HepG2 (cell line): Measurements from ENCODE around the gene PDSS2. TPM values are rescaled to one million over a fixed set of nuclear protein-coding genes. Genes with fewer than 3 reads are reported as not detected.

Source experiments
- ATAC-seq: fragments of 200-7000 bp; cut with Tn5 transposase; 3 replicates; pipeline ENCODE4 v1.9.1; 2020; ENCODE audit warnings: mild to moderate bottlenecking, moderate library complexity
- BruUV-seq: library from RNA; stranded (reverse); fragments of 400-500 nt; replicated peaks from 2 replicates; lab custom pipeline; 2021; lab: Mats Ljungman, UMichigan
- CTCF ChIA-PET: fragments of 300-600 bp; formaldehyde crosslinking; extraction: SDS; loops from one replicate; lab custom pipeline; 2021; ENCODE audit warnings: low total read pairs, inconsistent platforms, low intra/inter-chr PET ratio; lab: Yijun Ruan, JAX
- POLR2A ChIA-PET: fragments of 350-600 bp; sonication (Branson Sonifier 250); formaldehyde crosslinking; loops from one replicate; lab custom pipeline; 2020; ENCODE audit warnings: antibody characterized with exemption, inconsistent platforms; lab: Yijun Ruan, JAX
- DNase-seq: peaks from one replicate; pipeline ENCODE4 v3.0.0-alpha.2; 2015; ENCODE audit warnings: low spot score
- FAIRE-seq: peaks from 3 replicates; lab custom pipeline; 2011; peaks lifted over from hg19 to GRCh38; lab: Jason Lieb, UNC
- H2AFZ ChIP-seq: one replicate; pipeline ENCODE4 v1.6.1; 2011; ENCODE audit warnings: low read length, inconsistent platforms
- H3K27ac ChIP-seq: fragments of 300-600 bp; 3 replicates; pipeline ENCODE4 v1.8.0; 2011; ENCODE audit warnings: mixed run types, mild to moderate bottlenecking, mixed read lengths, low read length, inconsistent platforms; ENCODE audit not compliant: insufficient read depth; ENCODE audit errors: extremely low read length
- H3K27me3 ChIP-seq, 2 experiments: fragments of 200-600 bp in 1 of 2; 2 replicates in 1 of 2; 3 replicates in 1 of 2; pipeline versions ENCODE4 v1.6.0 to v1.8.0; 2011; ENCODE audit warnings: low read length in 2 of 2, mild to moderate bottlenecking in 2 of 2, moderate library complexity in 2 of 2, inconsistent platforms in 1 of 2; ENCODE audit not compliant: insufficient read depth in 2 of 2, control insufficient read depth in 1 of 2
- H3K36me3 ChIP-seq, 2 experiments: fragments of 200-600 bp in 1 of 2; replicated peaks in 1 of 2; 2 replicates in 1 of 2; 3 replicates in 1 of 2; pipeline versions ENCODE4 v1.5.1 to v1.8.0; 2011; ENCODE audit warnings: low read length in 2 of 2, inconsistent platforms in 1 of 2; ENCODE audit not compliant: insufficient read depth in 2 of 2, control insufficient read depth in 1 of 2
- H3K4me1 ChIP-seq: 2 replicates; pipeline ENCODE4 v1.5.1; 2012; ENCODE audit warnings: low read length, inconsistent platforms; ENCODE audit not compliant: insufficient read depth
- H3K4me2 ChIP-seq: 2 replicates; pipeline ENCODE4 v1.6.0; 2011; ENCODE audit warnings: low read depth, low read length, inconsistent platforms
- H3K4me3 ChIP-seq, 3 experiments: fragments of 200-600 bp in 1 of 3; sonication (generic), shearing (Covaris generic) in 1 of 3; replicated peaks in 1 of 3; 2 replicates each; pipeline ENCODE4 v1.5.1; 2011 to 2016; ENCODE audit warnings: low read length in 3 of 3, inconsistent platforms in 2 of 3, low read depth in 2 of 3, mild to moderate bottlenecking in 2 of 3, control low read depth in 1 of 3, mixed read lengths in 1 of 3; ENCODE audit not compliant: insufficient read depth in 1 of 3
- H3K79me2 ChIP-seq: one replicate; pipeline ENCODE4 v1.6.1; 2011; ENCODE audit warnings: low read length, inconsistent platforms; ENCODE audit not compliant: insufficient read depth
- H3K9ac ChIP-seq: 2 replicates; pipeline ENCODE4 v1.6.0; 2011; ENCODE audit warnings: mild to moderate bottlenecking, low read depth, low read length, inconsistent platforms; ENCODE audit not compliant: insufficient read depth
- H3K9me3 ChIP-seq: 2 replicates; pipeline ENCODE4 v1.5.1; 2012; ENCODE audit warnings: mild to moderate bottlenecking, low read length
- H4K20me1 ChIP-seq: 2 replicates; pipeline ENCODE4 v1.6.0; 2011; ENCODE audit warnings: inconsistent platforms, mild to moderate bottlenecking, low read length, moderate library complexity; ENCODE audit not compliant: insufficient read depth
- KDM6A ChIP-seq: IDR thresholded peaks from 2 replicates; pipeline ENCODE4 v1.6.1; 2016; ENCODE audit warnings: low read depth
- MYC ChIP-seq: sonication (generic); formaldehyde crosslinking; IDR thresholded peaks from 2 replicates; pipeline ENCODE4 v1.9.0; 2021; ENCODE audit warnings: missing genetic modification reagents, borderline replicate concordance
- RFX3 ChIP-seq: IDR thresholded peaks from 2 replicates; pipeline ENCODE4 v1.6.1; 2016; ENCODE audit warnings: missing biosample characterization, missing genetic modification reagents
- SP2 ChIP-seq: sonication (generic); formaldehyde crosslinking; IDR thresholded peaks from 2 replicates; pipeline ENCODE4 v1.5.1; 2020; ENCODE audit warnings: mild to moderate bottlenecking, missing genetic modification reagents
- TEAD3 ChIP-seq: optimal IDR thresholded peaks from 2 replicates; pipeline ENCODE3; 2016; ENCODE audit warnings: borderline replicate concordance
- YY1 ChIP-seq: IDR thresholded peaks from 2 replicates; pipeline ENCODE4 v1.6.1; 2011; ENCODE audit warnings: low read length, low read depth, moderate library complexity, mild to moderate bottlenecking; ENCODE audit not compliant: insufficient read depth, insufficient replicate concordance
- ZNF138 ChIP-seq: sonication (generic); formaldehyde crosslinking; IDR thresholded peaks from 2 replicates; pipeline ENCODE4 v1.5.0; 2020; ENCODE audit warnings: mild to moderate bottlenecking, low read depth, missing genetic modification reagents
- ZNF205 ChIP-seq: IDR thresholded peaks from 2 replicates; pipeline ENCODE4 v1.6.1; 2018; ENCODE audit warnings: missing biosample characterization, missing genetic modification reagents
- ZNF235 ChIP-seq: sonication (generic); formaldehyde crosslinking; IDR thresholded peaks from 2 replicates; pipeline ENCODE4 v1.8.1; 2023; ENCODE audit warnings: mild to moderate bottlenecking, missing genetic modification reagents, borderline replicate concordance
- ZNF333 ChIP-seq: sonication (generic); formaldehyde crosslinking; IDR thresholded peaks from 2 replicates; pipeline ENCODE4 v1.4.0; 2020; ENCODE audit warnings: mild to moderate bottlenecking, missing genetic modification reagents, borderline replicate concordance
- ZNF468 ChIP-seq: sonication (generic); formaldehyde crosslinking; IDR thresholded peaks from 2 replicates; pipeline ENCODE4 v1.8.0; 2022; ENCODE audit warnings: mild to moderate bottlenecking, moderate library complexity, missing genetic modification reagents
- ZNF768 ChIP-seq: sonication (generic); formaldehyde crosslinking; IDR thresholded peaks from 2 replicates; pipeline ENCODE4 v1.4.0; 2020; ENCODE audit warnings: missing genetic modification reagents
- ZNF839 ChIP-seq: sonication (generic); formaldehyde crosslinking; IDR thresholded peaks from 2 replicates; pipeline ENCODE4 v1.4.0; 2020; ENCODE audit warnings: missing genetic modification reagents, mild to moderate bottlenecking, borderline replicate concordance
- WGBS: methylation state at CpG from one replicate; pipeline ENCODE4 v1.1.6; 2017; ENCODE audit warnings: low lambda C conversion rate; 5-methylcytosine and 5-hydroxymethylcytosine counted together
- in situ Hi-C: cut with HindIII; loops from 2 replicates; pipeline ENCODE4 v1.10.0; 2017; ENCODE audit warnings: low pct_unique_long_range_greater_than_20kb; ENCODE audit not compliant: extremely low pct_ligation_motif_present
- intact Hi-C: fragments of 100-400 bp; cut with micrococcal nuclease; formaldehyde crosslinking; loops from one replicate; pipeline ENCODE4 v1.10.0; 2022; ENCODE audit not compliant: unreplicated experiment
- polyA plus RNA-seq, 8 experiments: library from polyadenylated mRNA; depleted of rRNA in 3 of 8; stranded (reverse) in 7 of 8; unstranded in 1 of 8; fragments of >200 nt; fragmentation: Illumina TruSeq in 4 of 8; extraction: Trizol in 4 of 8; gene quantifications; 2 replicates each; pipeline versions ENCODE4 v1.2.1 to v1.2.3, GENCODE V29; 2011 to 2016; ENCODE audit warnings: low read depth in 4 of 8, missing spikeins in 1 of 8, mixed read lengths in 1 of 8; ENCODE audit not compliant: insufficient read depth in 1 of 8
- total RNA-seq, 5 experiments: library from RNA; depleted of rRNA; stranded (reverse); fragments of >200 nt; fragmentation: Illumina TruSeq; extraction: Trizol; gene quantifications; 2 replicates each; pipeline ENCODE4 v1.2.3, GENCODE V29; 2016; ENCODE audit warnings: low read depth in 1 of 5
- TF ChIP-seq, protein P1 (sequence below): sonication (generic); formaldehyde crosslinking; IDR thresholded peaks from 2 replicates; pipeline ENCODE4 v1.4.0; 2020; ENCODE audit warnings: mild to moderate bottlenecking, missing genetic modification reagents
- TF ChIP-seq, protein P2 (sequence below): sonication (generic); formaldehyde crosslinking; IDR thresholded peaks from 2 replicates; pipeline ENCODE4 v1.4.0; 2020; ENCODE audit warnings: missing genetic modification reagents; ENCODE audit errors: not compliant biosample characterization
- TF ChIP-seq, protein P3 (sequence below): sonication (generic); formaldehyde crosslinking; IDR thresholded peaks from 2 replicates; pipeline ENCODE4 v1.4.0; 2020; ENCODE audit warnings: missing genetic modification reagents
- TF ChIP-seq, protein P4 (sequence below): sonication (generic); formaldehyde crosslinking; IDR thresholded peaks from 2 replicates; pipeline ENCODE4 v1.5.0; 2020; ENCODE audit warnings: missing genetic modification reagents, mild to moderate bottlenecking, borderline replicate concordance

PDSS2 gene
- total and polyA plus RNA-seq, 2 of the 13 experiments (the other 11 are each of a cell fraction or from before 2014, with no cell fraction given), result 16.2 to 17.0 TPM

DNA sequence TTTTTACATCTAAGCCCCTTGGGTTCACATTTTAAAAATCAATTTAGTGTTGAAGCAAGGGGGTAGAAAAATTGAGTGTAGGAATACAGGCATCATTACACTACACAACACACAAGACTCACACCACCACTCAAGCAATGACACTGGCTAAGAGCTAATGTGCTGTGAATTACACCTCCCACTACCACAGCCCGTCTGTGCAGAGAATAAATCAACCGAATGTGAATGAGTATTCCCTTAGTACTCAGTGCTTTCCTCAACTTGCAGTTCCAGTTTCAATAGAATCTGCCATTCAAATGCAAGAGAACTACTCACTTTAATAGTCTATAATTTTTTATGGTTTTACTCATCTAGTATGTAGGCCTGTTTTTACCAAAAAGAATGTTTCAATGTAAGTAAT lies 114.4 kb downstream of the PDSS2 start:
- Histone ChIP-seq H3K79me2 (no peaks in the 10 kb centered on the region), H4K20me1 (no peaks in the 10 kb centered on the region), H3K27ac (no peak overlapping the region), H3K27me3 (no peaks in the 10 kb centered on the region), H3K9ac (no peak overlapping the region), H2AFZ (no peak overlapping the region), H3K36me3 (no peaks in the 10 kb centered on the region; a peak in 1 of 5 replicates), H3K4me3 (no peak overlapping the region), H3K4me2 (no peak overlapping the region), H3K9me3 (no peaks in the 10 kb centered on the region), H3K4me1 (no peaks in the 10 kb centered on the region)
- intact Hi-C loops (no loop called here), in situ Hi-C loops (no loop called here)
- BruUV-seq, result no TSS peak
- FAIRE-seq (no peak), ATAC-seq (no peak), DNase-seq (no peak)
- ChIA-PET POLR2A (no interaction called here), CTCF (no interaction called here)
- no peak for TF ChIP-seq YY1
- TF ChIP-seq ZNF333 (CRISPR knock-in tag), result no peak
- TF ChIP-seq RFX3 (CRISPR knock-in tag), result no peak
- TF ChIP-seq SP2 (CRISPR knock-in tag), result no peak
- TF ChIP-seq, protein P1, sequence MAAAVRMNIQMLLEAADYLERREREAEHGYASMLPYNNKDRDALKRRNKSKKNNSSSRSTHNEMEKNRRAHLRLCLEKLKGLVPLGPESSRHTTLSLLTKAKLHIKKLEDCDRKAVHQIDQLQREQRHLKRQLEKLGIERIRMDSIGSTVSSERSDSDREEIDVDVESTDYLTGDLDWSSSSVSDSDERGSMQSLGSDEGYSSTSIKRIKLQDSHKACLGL (CRISPR knock-in tag), result no peak
- no peak for TF ChIP-seq TEAD3 (CRISPR knock-in tag)
- TF ChIP-seq ZNF205 (CRISPR knock-in tag), result no peak
- no peak for TF ChIP-seq ZNF138 (CRISPR knock-in tag)
- WGBS, result 94% methylated on average over 2 of the region's 2 CpGs

DNA sequence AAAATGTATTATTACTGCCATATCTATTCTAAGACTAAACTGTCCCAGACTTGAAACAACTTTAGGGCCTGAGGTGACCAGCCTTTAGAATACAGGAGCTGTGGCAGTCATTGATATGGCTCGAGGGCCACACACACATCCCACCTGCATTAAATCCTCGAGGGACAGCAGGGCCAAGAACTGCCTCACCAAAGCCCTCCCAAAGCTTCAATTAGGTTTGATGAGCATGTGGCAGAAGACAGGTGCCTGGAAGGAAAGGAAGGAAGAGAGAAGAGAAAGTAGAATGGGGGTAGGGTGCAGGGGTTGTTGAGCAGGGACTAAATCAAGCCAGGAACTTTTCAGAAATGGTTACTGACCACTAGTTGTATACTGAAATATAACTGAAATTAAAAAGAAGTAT lies 115.0 kb downstream of the PDSS2 start:
- BruUV-seq, result no TSS peak

More for the DNA sequence above, 115.0 kb downstream of the PDSS2 start:
- Histone ChIP-seq H3K27me3 (no peaks in the 10 kb centered on the region), H2AFZ (no peak overlapping the region), H3K79me2 (no peaks in the 10 kb centered on the region), H3K4me3 (no peak overlapping the region), H3K9ac (no peak overlapping the region), H3K36me3 (no peaks in the 10 kb centered on the region; a peak in 1 of 5 replicates), H4K20me1 (no peaks in the 10 kb centered on the region), H3K27ac (no peak overlapping the region), H3K9me3 (no peaks in the 10 kb centered on the region), H3K4me1 (no peaks in the 10 kb centered on the region), H3K4me2 (no peak overlapping the region)
- DNase-seq (no peak), FAIRE-seq (no peak), ATAC-seq (no peak)
- intact Hi-C loops (no loop called here), in situ Hi-C loops (no loop called here)
- TF ChIP-seq, protein P2, sequence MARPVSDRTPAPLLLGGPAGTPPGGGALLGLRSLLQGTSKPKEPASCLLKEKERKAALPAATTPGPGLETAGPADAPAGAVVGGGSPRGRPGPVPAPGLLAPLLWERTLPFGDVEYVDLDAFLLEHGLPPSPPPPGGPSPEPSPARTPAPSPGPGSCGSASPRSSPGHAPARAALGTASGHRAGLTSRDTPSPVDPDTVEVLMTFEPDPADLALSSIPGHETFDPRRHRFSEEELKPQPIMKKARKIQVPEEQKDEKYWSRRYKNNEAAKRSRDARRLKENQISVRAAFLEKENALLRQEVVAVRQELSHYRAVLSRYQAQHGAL (CRISPR knock-in tag), result no peak
- TF ChIP-seq ZNF768 (CRISPR knock-in tag) (no peak), ZNF839 (CRISPR knock-in tag) (no peak), ZNF235 (no peak), ZNF468 (CRISPR knock-in tag) (no peak), KDM6A (CRISPR knock-in tag) (no peak), MYC (no peak)
- TF ChIP-seq, protein P3, sequence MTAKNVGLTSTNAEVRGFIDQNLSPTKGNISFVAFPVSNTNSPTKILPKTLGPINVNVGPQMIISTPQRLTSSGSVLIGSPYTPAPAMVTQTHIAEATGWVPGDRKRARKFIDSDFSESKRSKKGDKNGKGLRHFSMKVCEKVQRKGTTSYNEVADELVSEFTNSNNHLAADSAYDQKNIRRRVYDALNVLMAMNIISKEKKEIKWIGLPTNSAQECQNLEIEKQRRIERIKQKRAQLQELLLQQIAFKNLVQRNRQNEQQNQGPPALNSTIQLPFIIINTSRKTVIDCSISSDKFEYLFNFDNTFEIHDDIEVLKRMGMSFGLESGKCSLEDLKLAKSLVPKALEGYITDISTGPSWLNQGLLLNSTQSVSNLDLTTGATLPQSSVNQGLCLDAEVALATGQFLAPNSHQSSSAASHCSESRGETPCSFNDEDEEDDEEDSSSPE (CRISPR knock-in tag), result no peak
- TF ChIP-seq, protein P4, sequence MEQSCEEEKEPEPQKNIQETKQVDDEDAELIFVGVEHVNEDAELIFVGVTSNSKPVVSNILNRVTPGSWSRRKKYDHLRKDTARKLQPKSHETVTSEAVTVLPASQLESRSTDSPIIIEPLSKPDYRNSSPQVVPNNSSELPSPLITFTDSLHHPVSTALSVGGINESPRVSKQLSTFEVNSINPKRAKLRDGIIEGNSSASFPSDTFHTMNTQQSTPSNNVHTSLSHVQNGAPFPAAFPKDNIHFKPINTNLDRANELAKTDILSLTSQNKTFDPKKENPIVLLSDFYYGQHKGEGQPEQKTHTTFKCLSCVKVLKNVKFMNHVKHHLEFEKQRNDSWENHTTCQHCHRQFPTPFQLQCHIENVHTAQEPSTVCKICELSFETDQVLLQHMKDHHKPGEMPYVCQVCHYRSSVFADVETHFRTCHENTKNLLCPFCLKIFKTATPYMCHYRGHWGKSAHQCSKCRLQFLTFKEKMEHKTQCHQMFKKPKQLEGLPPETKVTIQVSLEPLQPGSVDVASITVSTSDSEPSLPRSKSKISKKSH (CRISPR knock-in tag), result no peak
- ChIA-PET POLR2A (no interaction called here), CTCF (no interaction called here)
- WGBS, result 94% methylated on average over 2 of the region's 2 CpGs
